ENCODE data around the gene ZP2.

GRCh38 chr16:21214086-21214485 lies 2.7 kb upstream of the ZP2 start:
- TF ChIP-seq CTCF (conservative IDR thresholded peaks at IDR 0.05; ENCODE audit: low read length) (no peak), EZH2phosphoT487 (IDR thresholded peaks at IDR 0.05; ENCODE audit: borderline replicate concordance, low read depth, low read length) (no peak)
